Measurements from ENCODE around the gene PLEKHA1.

The PLEKHA1 gene

DNA sequence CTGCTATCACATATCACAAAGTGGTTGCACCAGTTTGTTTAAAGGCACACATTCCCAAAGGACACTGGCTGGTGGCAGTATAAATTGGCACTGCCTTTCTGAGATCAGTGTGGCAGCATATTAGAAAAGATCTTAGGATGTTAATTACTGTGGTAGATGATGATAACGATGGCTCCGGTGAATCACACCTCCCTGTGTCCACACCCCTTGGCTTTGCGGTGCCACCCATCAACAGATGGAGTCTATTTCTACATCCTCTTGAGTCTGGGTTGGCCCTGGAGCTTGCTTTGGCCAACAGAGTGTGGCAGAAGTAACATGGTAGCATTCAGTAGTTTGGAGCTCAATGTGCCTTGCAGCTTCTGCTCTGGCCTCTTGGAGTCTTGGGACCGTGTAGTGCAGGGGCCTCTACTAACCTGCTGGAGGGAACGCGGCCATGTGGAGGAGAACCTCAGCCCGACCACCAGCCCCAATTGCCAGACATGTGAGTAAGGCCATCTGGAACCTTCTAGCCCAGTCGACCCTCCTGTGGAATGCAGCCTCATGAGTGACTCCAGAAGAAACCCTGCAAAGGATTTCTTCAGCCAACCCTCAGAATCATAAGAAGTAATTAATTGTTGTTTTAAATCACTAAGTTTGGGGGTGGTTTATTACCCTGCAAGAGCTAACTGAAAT, 27.2 kb upstream of the PLEKHA1 start:
- DNase-seq = no peak

DNA sequence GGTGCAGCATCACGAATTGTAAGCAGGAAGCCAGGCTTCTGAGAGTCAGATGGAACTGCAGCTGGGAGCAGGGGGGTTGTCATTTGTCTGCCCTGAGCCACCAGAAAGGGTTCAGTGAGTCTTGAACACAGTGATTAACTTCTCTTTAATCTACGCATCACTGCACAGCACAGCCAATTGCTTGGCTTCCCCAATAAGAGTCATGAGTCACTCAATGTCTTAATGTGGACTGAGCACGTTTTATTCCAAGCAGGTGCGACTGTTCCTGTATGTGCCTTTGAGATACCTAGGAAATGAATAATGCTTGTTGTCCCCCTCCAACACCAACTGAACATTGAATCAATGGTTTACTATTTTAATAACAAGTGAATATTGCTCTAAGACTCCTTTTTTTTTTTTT, 26.0 kb upstream of the PLEKHA1 start:
- peak in 1 of 2 experiments; percentile 7 for DNase-seq

DNA sequence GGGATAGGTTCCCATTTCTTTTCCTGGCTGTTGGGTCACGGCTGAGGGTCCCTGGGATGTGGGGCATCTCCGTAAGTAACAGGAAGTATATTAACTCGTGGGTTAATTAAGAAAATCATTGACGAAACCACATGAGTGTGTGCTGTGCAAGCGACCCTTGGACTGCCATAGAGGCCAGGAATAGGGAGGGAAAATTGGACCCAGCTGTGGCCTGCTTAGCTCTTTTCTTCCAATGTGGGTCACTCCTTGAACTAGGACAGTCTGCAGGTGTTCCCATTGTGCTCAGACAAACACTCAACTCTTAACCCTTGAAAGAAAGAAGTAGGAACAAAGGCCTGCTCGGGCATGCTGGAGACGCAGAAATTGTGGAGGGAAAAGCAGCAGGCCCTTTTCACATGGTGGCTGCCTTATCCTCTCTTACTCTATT, 25.6 kb upstream of the PLEKHA1 start:
- DNase-seq = no peak

DNA sequence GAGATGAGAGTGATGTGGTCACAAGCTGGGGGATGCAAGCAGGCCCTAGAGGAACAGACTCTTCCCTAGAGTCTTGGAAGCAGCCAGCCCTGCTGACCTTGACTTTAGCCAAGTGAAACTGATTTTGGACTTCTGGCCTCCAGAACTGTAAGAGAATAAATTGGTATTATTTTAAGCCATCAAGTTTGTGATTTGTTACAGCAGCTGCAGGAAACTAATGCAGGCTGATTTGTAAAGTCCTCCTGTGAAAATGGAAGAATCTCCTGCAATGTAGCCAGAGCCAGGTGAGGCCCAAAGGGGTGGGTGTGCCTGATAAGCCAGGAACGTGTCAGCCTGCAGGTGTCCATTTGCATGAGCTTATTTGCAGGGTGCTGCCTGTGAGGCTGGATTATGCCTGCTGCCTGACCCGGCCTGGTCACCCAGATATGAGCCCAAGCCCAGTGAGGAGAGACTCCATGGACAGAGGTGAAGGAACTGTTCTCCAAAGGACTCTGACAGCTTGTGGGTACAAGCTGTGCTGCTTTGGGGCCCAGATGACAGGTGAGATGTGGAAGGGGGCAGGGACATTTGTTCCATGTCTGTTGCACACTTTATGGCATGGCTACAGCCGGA, 24.6 kb upstream of the PLEKHA1 start:
- no peak for DNase-seq

DNA sequence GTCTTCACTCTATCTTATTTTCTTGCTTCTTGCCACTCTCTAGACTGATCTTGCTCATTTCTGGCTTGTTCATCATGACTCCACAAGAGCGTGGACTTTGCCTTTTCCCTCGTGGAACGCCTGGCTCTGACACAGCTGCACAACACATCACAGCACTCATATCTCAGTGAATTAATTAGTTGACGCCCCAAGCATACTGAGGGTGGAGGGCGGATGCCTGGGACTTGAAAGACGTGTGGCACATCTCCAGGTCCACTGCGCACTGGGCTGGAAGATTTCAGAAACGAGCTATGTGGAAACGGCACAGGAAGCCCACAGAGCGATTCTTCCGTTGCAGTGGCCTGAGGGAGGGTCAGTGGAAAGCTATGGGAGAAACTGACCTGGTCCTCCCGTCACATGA, 23.6 kb upstream of the PLEKHA1 start:
- no peak for DNase-seq

DNA sequence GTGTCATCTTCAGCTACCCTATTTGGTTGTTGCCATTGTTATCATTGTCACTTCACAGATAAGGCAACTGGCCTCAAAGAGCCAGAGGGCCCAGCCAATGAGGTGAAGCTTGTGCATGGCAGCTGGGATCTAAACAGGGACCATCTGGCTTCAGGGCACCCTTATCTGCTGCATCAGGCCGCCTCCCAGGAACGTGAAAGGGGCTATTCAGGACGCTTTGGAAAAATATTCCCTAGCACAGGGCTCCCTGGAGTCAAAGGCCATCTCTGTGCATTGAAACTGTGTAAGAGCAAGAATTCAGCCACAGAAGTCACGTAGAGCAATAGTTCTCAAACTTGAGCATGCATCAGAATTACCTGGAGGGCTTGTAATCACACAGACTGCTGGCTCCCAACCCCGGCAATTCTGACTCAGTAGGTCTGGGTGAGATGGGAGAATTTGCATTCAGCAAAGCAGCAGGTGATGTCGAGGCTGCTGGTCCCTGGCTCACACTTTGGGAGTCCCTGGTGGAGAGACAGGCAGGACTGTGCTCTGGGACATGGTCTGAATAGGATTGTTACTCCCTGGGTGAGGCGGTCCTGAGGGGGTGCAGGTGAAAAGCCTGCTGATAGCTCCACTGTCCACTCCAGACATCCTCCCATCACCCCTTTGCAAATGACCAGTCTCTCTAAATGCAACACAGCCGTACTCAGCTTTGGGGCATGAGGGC, 21.5 kb upstream of the PLEKHA1 start:
- no peak for DNase-seq

DNA sequence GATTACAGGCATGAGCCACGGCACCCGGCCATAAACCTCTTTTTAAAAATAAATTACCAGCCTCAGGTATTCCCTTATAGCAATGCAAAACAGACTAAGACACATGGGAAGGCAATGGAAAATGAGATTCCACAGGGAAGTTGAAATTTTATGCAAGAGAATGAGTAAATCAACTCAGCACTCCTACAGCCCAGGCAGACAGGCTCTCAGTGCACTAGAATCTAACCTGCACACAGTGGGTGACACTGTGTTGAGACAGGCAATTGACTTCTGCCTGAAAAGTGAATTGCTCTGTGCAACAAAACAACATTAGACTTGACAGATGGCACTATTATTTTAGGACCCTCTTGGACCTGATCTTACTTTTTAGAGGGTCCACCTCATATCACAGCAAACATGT, 20.1 kb upstream of the PLEKHA1 start:
- DNase-seq = no peak

DNA sequence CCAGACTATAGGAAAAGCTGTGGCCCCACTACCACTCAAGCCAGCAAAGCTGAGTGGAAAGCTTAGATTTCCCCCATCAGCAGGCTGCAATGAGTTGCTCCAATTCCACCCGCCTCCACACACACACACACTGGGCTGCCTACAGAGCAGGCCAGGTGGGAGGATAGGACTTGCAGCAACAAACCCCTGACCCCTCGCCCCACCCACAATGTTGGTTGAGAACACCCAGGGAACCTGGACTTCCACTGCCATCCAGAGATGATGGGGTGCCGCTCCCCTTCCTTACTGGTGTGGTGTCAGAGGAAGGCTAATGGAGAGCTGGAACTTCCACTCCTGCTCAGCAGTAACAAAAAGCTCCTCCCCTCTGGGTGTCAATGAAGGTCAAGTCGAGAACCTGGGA, 16.8 kb upstream of the PLEKHA1 start:
- DNase-seq = no peak

DNA sequence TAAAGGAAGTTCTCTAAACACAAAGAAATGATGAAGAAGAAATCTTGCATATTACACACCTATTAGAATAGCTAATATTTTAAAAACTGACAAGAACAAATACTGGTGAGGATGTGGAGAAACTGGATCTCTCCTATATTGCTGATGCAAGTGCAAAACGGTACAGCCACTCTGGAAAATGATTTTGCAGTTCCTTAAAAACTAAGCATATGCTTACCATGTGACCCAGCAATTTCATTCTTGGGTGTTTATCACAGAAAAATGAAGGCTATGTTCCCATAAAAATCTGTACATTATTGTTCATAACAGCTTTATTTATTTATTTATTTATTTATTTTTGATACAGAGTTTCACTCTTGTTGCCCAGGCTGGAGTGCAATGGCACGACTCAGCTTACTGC, 14.9 kb upstream of the PLEKHA1 start:
- DNase-seq = no peak

DNA sequence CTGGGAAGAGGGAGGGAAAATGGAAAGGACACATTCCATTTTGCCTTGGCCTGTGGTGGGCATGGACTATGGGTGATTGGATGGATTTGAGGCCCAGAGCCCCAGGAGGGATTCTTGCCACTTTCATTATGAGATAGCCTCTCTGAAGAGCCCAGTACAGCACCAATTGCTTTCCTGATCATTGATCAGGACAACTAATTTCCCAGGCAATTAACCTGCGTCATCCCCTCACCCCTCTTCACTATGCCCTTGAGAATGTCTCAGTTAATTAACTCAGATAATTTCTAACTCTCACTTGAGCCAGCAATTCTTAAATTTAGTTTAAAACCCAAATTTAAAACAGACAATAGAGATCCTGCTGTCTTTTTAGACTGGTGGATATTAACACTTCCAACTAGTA, 13.5 kb upstream of the PLEKHA1 start:
- DNase-seq = no peak

DNA sequence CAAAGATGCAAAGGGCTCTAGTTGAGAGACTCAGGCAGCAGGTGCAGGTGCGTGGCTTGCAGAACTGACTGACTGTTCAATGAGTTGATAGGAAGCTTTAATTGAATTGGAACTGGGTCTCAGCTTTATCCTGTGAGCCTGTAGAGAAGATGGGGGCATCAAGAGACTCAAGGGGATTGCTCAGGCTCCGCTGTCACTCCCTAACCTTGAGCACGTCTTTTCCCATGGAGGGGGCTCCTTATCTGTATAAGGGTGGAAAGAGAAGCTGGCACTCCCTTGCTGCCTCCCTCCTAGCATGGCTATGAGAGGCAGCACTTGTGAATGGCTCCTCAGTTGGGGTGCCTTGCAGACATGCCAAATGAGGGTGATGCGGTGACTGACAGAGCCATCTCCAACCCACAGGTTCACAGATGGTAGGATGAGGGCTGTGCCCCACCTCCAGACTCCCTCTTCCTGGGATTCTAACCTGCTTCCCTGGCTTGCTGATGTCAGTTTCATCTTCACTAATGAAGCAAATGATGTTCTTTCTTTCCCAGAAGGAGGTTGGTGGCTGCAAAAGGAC, 12.4 kb upstream of the PLEKHA1 start:
- DNase-seq = no peak

DNA sequence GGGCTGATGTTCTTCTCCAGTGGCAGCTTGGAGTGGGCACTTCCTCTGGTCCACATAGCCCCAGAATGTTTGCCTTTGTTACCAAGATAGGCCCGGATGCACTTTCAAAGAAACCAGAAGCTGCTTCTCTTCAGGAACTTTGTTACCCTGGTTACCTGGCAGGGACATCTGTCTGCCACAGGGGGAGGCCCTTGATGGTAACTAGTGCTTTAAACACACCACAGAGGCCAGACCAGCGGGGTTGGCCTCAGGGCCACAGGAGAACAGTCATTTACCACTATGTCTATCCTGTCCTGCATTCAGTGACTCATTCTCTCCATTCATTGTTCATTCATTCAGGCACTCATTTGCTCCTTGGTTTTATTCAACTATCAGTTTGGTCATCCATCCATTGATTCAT, 11.9 kb upstream of the PLEKHA1 start:
- DNase-seq = no peak

DNA sequence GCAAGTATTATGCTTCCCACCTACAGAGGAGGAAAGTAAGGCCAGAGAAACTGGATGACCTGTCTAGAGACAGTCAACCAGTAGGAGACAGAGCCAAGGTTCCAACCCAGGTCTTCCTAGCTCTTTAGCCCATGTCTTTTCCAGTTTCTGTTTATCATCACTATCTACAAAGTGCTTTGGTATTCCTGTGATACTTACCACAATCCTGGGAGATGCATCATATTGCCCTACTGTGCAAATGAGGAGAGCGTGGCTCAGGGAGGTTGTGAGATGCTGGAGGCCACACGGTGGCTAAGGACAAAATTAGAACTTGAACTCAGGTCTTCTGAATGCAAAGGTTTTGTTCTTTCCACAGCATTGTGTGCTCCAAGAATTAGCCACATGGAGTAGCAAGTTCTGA, 11.2 kb upstream of the PLEKHA1 start:
- DNase-seq = no peak

DNA sequence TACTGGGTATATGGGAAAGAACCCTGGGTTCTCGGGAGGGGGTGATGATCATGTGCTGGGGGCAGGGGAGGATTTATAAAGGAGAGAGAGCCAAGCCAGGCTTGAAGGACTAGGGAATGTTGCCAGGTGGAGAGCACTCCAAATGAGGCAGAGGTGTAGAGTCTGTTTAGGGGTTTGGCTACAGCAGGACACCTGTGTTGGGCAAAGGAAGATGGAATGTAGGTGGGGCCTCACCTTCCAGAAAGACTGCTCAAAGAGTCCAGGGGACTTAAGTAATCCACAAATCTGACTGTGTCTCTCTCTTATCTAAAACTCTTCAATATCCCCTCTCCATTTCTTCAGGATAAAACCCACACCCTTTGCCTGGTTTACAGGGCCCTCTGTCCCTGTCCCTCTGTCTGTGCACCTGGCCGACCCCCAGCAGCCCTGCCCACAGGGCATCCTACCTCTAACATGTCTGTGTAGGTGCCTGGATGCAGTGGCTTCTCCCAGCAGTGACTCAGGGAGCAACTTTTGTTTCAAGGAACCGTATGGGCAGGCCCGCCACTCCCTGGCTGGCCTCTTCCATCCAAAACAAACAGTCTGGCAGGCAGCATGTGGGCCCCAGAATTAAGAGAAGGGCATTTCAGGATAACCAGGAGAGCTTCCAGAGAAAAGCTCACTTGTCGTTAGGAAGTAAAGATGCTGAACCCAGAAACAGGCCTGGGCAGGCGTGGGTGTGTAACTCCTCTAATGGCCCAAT, 10.6 kb upstream of the PLEKHA1 start:
- peak in 1 of 2 experiments; percentile 34 for DNase-seq

DNA sequence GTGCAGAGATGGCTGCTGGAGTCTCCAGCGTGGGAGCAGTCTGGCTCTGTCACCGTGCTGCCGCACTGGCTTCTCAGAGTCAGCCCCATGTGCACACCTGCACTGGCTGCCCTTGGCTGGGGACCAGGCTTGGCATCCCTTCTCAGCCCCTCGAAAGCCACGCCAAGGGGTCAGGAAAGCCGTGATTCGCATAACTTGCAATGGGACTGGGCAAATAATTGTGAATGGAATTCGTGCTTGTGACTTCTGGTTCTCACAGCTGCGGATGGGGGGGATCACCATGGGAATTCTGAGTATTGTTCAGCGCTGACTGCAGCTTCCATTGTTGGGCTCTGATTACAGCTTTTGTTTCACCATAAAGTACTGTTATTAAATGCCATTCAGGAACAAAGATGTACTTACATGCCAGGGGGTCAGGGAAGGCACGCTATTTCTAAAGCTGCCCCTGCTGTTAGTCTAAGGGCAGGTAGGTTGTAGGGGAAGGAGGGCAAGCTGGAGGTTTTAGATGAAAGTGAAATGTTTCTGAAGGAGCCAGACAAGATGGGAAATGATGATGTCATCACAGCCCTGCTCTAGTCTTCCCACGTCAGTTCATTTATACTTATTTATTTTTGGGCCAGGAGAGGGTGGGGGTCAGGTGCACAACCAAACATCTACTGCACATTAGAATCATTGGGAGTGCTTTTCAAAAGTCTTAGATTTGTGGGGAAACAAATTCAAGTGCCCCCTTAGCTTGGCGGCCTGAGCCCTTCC, 5.8 kb upstream of the PLEKHA1 start:
- no peak for DNase-seq

DNA sequence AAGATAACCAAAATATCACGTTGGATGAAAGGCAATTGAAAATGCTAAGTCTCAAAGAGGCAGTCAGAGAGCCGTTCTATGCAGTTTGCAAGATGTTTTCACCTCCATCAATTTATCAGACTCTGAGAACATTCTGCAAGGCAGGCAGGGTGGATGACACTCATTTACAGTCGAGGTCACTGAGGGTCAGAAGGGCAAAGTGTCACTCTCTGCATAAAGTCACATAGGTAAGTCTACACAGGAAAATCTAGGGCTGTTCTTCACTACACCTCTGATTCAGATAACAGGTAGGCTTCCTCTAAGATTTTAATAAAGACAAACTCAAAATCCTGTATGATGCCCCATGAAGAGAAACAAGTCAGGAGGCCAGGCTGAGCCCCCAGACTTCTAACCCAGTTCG, 1.4 kb upstream of the PLEKHA1 start:
- DNase-seq = no peak

DNA sequence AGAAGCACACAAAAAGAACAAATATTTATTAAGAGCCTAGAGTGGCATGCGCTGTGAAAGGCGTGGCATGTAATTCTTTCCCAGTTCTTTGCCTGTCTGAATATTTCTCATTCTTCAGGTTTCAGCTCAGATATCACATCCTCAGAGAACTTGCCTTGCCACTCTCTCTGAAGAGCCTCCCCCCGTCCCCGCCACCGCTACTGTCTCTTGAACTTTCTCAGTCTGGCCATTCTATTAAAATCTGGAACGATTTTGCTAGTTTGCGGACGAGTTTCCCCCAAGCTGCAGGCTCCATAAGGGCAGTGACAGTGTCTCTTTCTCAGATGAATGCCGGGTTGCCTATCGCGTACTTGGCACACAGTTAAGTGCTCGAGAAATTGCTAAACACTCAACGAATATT, 787 bp upstream of the PLEKHA1 start:
- no peak for DNase-seq

DNA sequence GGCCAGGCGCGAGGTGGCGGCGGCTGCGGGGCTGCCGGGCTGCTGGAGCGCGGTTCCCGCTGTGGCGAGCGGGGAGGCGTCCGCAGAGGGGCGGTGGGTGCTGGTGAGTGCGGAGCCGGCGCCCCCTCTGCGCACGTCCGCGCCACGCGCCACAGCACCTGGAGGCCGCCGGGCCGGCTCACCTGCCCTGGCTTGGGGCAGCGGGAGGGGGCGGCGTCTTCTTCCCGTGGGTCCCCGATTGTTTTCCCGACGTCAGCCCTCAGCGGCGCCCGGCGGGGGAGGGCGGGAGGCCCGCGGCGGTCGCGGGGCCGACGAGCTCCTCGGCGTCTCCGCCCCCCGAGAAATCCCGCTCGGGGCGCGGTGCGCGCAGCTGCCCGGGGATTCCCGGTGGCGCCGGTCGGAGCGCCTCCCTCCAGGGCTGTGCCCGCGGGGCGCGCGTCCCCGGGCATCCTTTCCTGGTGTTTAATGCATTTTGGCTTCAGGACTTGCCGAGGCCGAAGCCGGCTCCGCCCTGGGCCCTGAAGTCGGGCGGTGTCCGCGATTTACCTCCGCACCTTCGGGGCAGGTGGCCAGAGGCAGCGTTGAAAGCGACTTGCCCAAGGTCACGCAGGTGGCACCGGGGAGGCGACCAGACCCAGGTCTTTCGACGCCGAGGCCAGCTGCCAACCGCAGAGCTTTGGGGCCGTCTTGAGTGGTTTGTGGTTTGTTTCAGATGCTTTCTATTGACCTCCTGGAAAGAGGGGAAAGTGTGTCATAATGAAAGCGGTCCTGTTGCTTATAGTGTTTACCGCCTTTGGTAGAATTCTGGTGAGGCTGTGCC, 561 bp downstream of the PLEKHA1 start:
- DNase-seq = peak in 1 of 2 experiments; percentile 23

DNA sequence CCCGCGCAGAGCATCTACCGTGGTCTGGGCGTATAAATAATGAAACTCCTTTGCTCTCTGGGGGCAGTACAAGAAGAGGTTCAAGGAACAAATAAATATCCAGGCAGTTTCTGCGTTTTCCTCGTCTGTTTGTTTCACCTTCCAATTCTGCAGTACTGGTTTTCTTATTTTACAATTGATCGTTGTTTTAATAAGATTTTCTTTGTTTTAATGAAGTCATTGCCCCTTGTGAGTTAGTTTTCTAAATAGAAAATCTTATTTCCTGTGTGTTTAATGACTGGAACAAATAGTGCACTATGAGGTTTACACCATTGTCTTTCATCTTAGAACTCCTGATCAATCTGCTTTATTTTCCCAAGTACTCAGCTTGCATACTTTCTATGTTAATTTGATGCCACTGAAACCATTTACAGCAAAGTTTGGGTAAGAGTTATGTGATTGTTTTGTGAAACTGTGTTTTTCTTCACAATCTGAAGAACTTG, 1.2 kb downstream of the PLEKHA1 start:
- DNase-seq = no peak

DNA sequence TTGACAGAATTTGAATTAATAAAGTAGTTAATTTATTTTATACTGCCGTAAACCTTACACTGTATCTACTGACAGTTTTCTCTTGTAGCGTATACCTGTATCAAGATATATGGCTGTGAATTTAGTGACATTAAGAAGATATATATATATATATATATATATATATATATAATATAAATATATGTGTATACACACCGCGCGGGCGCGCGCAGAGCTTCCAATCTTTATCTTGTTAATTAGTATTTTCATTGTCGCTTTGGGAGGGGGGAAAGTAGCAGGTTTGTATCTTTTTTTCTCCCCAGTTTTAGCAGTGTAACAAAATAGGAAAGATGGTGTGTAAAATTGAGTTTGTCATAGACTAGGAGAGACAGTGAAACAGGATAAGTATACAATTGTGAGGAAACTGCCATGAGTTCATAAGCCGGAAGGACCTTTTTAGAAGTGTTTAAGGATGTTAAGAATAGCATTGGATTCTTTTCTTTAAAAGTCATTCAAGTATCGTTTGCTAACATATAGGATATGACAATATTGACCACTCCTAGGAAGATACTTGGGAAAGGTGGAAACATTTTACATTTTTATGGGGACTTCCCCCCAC, 2.0 kb downstream of the PLEKHA1 start:
- no peak for DNase-seq

DNA sequence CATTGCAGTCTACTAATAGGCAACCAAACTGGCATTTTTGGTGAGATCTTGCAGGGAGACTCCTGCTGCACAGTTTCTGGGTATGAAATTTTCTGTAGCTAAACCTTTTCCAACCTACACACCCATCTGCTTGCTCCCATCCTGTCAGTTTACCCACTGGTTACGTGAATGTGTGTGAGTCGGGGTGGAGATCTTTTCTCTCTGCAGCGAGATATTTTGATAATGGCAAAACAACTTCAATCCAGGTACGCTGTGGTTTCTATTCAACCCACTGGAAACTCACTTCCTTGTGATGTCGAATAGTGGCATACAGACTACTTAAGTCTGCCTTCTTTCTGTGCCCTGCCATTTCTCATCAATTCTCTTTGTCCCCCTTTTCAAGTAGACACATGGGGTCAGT, 4.5 kb downstream of the PLEKHA1 start:
- no peak for DNase-seq
